Measurements from ENCODE around the gene PLCB2.

Gene PLCB2

DNA sequence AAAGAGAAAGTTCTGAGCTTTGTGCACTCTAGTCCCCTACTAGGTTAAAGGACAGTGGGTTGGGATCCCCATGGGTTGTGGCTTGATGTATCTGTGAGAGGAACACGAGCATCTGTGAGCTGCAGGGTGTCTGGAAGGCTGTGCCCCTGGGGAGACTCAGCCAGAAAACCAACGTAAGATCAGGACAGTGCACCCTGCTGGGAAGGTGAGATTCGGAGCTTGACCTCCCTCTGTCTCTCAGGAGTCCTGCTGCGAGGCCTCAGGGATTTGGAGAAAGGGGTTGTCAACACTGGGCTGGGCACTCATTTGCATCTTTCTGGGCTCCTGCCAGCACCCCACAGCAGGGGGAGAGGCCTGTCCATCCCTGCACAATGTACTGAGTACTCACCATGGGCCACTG, 40.1 kb downstream of the PLCB2 start:
- no peaks in the 10 kb centered on the region for H4K20me1 ChIP-seq (ENCODE audit: insufficient read depth, low read length, poor library complexity, severe bottlenecking)
- no peak for TF ChIP-seq CTCF (conservative IDR thresholded peaks at IDR 0.05; ENCODE audit: low read length)
- no peak for TF ChIP-seq EZH2phosphoT487 (IDR thresholded peaks at IDR 0.05; ENCODE audit: borderline replicate concordance)
- H3K27me3 ChIP-seq (ENCODE audit: insufficient read depth, low read length, poor library complexity, severe bottlenecking) = no peaks in the 10 kb centered on the region
- H3K4me3 ChIP-seq (ENCODE audit: low read length, poor library complexity, severe bottlenecking) = no peak overlapping the region
- H3K79me2 ChIP-seq (ENCODE audit: insufficient read depth, low read length) = no peaks in the 10 kb centered on the region
- H3K4me1 ChIP-seq (ENCODE audit: insufficient read depth, low read length, poor library complexity, severe bottlenecking) = no peaks in the 10 kb centered on the region
- H2AFZ ChIP-seq (ENCODE audit: low read length) = no peak overlapping the region
- H3K9me2 ChIP-seq (replicated peaks; ENCODE audit: low read depth, low read length) = no peaks in the 10 kb centered on the region
- no peak overlapping the region for H3K9ac ChIP-seq (ENCODE audit: low read depth, low read length, poor library complexity, severe bottlenecking)
- no peaks in the 10 kb centered on the region for H3F3A ChIP-seq (ENCODE audit: low read depth)
- H3K36me3 ChIP-seq (ENCODE audit: insufficient read depth, low read length) = no peaks in the 10 kb centered on the region
- no peak overlapping the region for H3K4me2 ChIP-seq (ENCODE audit: low read depth, low read length, poor library complexity, severe bottlenecking)
- H3K9me3 ChIP-seq (ENCODE audit: insufficient read depth, low read depth, low read length) = no peaks in the 10 kb centered on the region

DNA sequence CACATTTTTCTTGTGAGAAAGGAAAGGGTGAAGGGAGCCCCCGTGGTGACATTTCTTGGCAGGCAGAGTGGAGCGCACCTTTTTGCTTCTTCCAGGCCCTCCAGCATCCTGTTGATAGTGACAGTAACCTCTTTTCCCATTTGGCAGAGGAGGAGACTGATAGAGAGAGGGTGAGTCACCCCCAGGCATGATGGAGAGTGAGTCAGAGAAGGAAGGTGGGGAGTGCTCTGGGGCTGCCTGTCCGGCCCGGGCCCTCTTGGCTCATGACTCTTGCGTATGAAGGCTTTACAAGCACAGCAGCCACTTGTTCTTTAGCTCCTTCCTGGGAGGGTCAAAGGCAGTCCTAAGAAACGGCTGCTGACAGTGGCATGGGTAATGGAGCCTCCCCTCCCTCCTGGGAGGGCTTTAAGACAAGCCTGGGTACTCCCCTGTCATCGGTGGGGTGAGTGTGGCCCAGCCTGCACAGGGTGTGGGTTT, 40.9 kb downstream of the PLCB2 start:
- Histone ChIP-seq H3K9ac (ENCODE audit: low read depth, low read length, poor library complexity, severe bottlenecking) (no peak overlapping the region), H3K9me3 (ENCODE audit: insufficient read depth, low read depth, low read length) (no peaks in the 10 kb centered on the region), H3F3A (ENCODE audit: low read depth) (no peaks in the 10 kb centered on the region), H3K4me1 (ENCODE audit: insufficient read depth, low read length, poor library complexity, severe bottlenecking) (no peaks in the 10 kb centered on the region), H3K36me3 (ENCODE audit: insufficient read depth, low read length) (no peaks in the 10 kb centered on the region), H3K4me3 (ENCODE audit: low read length, poor library complexity, severe bottlenecking) (no peak overlapping the region), H3K9me2 (replicated peaks; ENCODE audit: low read depth, low read length) (no peaks in the 10 kb centered on the region), H3K27me3 (ENCODE audit: insufficient read depth, low read length, poor library complexity, severe bottlenecking) (no peaks in the 10 kb centered on the region), H3K79me2 (ENCODE audit: insufficient read depth, low read length) (no peaks in the 10 kb centered on the region), H2AFZ (ENCODE audit: low read length) (no peak overlapping the region), H4K20me1 (ENCODE audit: insufficient read depth, low read length, poor library complexity, severe bottlenecking) (no peaks in the 10 kb centered on the region), H3K4me2 (ENCODE audit: low read depth, low read length, poor library complexity, severe bottlenecking) (no peak overlapping the region)
- TF ChIP-seq EZH2phosphoT487 (IDR thresholded peaks at IDR 0.05; ENCODE audit: borderline replicate concordance) = no peak
- TF ChIP-seq CTCF (conservative IDR thresholded peaks at IDR 0.05; ENCODE audit: low read length) = no peak

DNA sequence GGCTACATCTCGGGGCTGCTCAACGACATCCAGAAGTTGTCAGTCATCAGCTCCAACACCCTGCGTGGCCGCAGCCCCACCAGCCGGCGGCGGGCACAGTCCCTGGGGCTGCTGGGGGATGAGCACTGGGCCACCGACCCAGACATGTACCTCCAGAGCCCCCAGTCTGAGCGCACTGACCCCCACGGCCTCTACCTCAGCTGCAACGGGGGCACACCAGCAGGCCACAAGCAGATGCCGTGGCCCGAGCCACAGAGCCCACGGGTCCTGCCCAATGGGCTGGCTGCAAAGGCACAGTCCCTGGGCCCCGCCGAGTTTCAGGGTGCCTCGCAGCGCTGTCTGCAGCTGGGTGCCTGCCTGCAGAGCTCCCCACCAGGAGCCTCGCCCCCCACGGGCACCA, 41.9 kb downstream of the PLCB2 start:
- Histone ChIP-seq H2AFZ (ENCODE audit: low read length) (no peak overlapping the region), H3K9ac (ENCODE audit: low read depth, low read length, poor library complexity, severe bottlenecking) (no peak overlapping the region)
- TF ChIP-seq CTCF (conservative IDR thresholded peaks at IDR 0.05; ENCODE audit: low read length) = no peak
- no peak for TF ChIP-seq EZH2phosphoT487 (IDR thresholded peaks at IDR 0.05; ENCODE audit: borderline replicate concordance)

More for the DNA sequence above, 41.9 kb downstream of the PLCB2 start:
- H3K27me3 ChIP-seq (ENCODE audit: insufficient read depth, low read length, poor library complexity, severe bottlenecking) = no peaks in the 10 kb centered on the region
- no peak overlapping the region for H3K4me2 ChIP-seq (ENCODE audit: low read depth, low read length, poor library complexity, severe bottlenecking)
- H4K20me1 ChIP-seq (ENCODE audit: insufficient read depth, low read length, poor library complexity, severe bottlenecking) = no peaks in the 10 kb centered on the region
- H3K4me1 ChIP-seq (ENCODE audit: insufficient read depth, low read length, poor library complexity, severe bottlenecking) = no peaks in the 10 kb centered on the region
- H3F3A ChIP-seq (ENCODE audit: low read depth) = no peaks in the 10 kb centered on the region
- no peaks in the 10 kb centered on the region for H3K79me2 ChIP-seq (ENCODE audit: insufficient read depth, low read length)
- H3K4me3 ChIP-seq (ENCODE audit: low read length, poor library complexity, severe bottlenecking) = no peak overlapping the region
- H3K9me3 ChIP-seq (ENCODE audit: insufficient read depth, low read depth, low read length) = no peaks in the 10 kb centered on the region
- no peaks in the 10 kb centered on the region for H3K9me2 ChIP-seq (replicated peaks; ENCODE audit: low read depth, low read length)
- H3K36me3 ChIP-seq (ENCODE audit: insufficient read depth, low read length) = no peaks in the 10 kb centered on the region

All from Loucy (cell line).